Raji (cell line): ENCODE measurements around the gene ITGAL.

ENCODE experiments used
- POLR2A ChIP-seq: IDR thresholded peaks from 2 replicates; pipeline ENCODE4 v1.6.1; 2011; ENCODE audit warnings: low read depth, low read length, control low read depth; ENCODE audit not compliant: insufficient read depth

ITGAL gene

GRCh38 chr16:30567991-30568638, 95.6 kb downstream of the ITGAL start:
- no peak for TF ChIP-seq POLR2A

- no peak for TF ChIP-seq POLR2A
These were observed 96.7 kb downstream of the ITGAL start for GRCh38 chr16:30569281-30569680.

- no peak for TF ChIP-seq POLR2A
These were observed 97.4 kb downstream of the ITGAL start for GRCh38 chr16:30569746-30570635.

GRCh38 chr16:30570636-30571444, 98.3 kb downstream of the ITGAL start:
- TF ChIP-seq POLR2A: no peak

- peak; percentile 78 for TF ChIP-seq POLR2A
These were observed 99.1 kb downstream of the ITGAL start, which contains the start of gene ZNF688 for GRCh38 chr16:30571445-30572322. TSS of gene ZNF688 (minus strand) at chr16:30571714. CDS start at chr16:30571629, 85 bp downstream.
